A549 (cell line): ENCODE measurements around the gene NLK. TPM values are rescaled to one million over a fixed set of nuclear protein-coding genes. Genes with fewer than 3 reads are reported as not detected.

Experiments used
- ATAC-seq, 2 experiments: fragments of 200-7000 bp in 1 of 2; fragments of >200 bp in 1 of 2; cut with Nextera tagmentation in 1 of 2; cut with Tn5 transposase in 1 of 2; 3 replicates each; pipeline versions ENCODE4 v1.8.0 to v1.9.1; 2018 to 2020; ENCODE audit warnings: mild to moderate bottlenecking in 1 of 2, moderate library complexity in 1 of 2
- CTCF ChIA-PET: fragments of 300-600 bp; sonication (Branson Sonifier 250); formaldehyde crosslinking; extraction: SDS; loops from one replicate; lab custom pipeline; 2021; ENCODE audit warnings: antibody characterized with exemption, inconsistent platforms; lab: Yijun Ruan, JAX
- POLR2A ChIA-PET: fragments of 350-600 bp; formaldehyde crosslinking; extraction: SDS; loops from one replicate; lab custom pipeline; 2021; ENCODE audit warnings: antibody characterized with exemption, inconsistent platforms; lab: Yijun Ruan, JAX
- DNase-seq, 2 experiments: peaks; one replicate each; pipeline versions ENCODE4 v3.0.0 to v3.0.0-alpha.2; 2011 to 2016; ENCODE audit warnings: low read depth in 1 of 2, low spot score in 1 of 2
- FAIRE-seq: peaks from 2 replicates; lab custom pipeline; 2011; peaks lifted over from hg19 to GRCh38; lab: Jason Lieb, UNC
- H3K27ac ChIP-seq, 2 experiments: fragments of >200 bp; sonication (Bioruptor Twin); formaldehyde crosslinking; 3 replicates each; pipeline ENCODE4 v1.5.1; 2016 to 2017
- H3K4me1 ChIP-seq: fragments of >200 bp; sonication (Bioruptor Twin); formaldehyde crosslinking; 3 replicates; pipeline ENCODE4 v1.6.1; 2016
- H3K4me2 ChIP-seq: fragments of >200 bp; sonication (Bioruptor Twin); formaldehyde crosslinking; 3 replicates; pipeline ENCODE4 v1.6.1; 2016
- H3K4me3 ChIP-seq: fragments of >200 bp; sonication (Bioruptor Twin); formaldehyde crosslinking; 3 replicates; pipeline ENCODE4 v1.5.1; 2016
- H3K9me3 ChIP-seq: fragments of >200 bp; sonication (Bioruptor Twin); formaldehyde crosslinking; 3 replicates; pipeline ENCODE4 v1.6.1; 2016
- BHLHE40 ChIP-seq: IDR thresholded peaks from 2 replicates; pipeline ENCODE4 v1.6.1; 2012; ENCODE audit warnings: low read depth, low read length, inconsistent platforms
- CBX2 ChIP-seq: fragments of 200-600 bp; sonication (generic); IDR thresholded peaks from 2 replicates; pipeline ENCODE4 v1.6.1; 2016; ENCODE audit warnings: low read depth, mild to moderate bottlenecking, borderline replicate concordance
- CEBPB ChIP-seq, 2 experiments: fragments of >200 bp in 1 of 2; sonication (Bioruptor Twin) in 1 of 2; formaldehyde crosslinking in 1 of 2; IDR thresholded peaks; 2 replicates each; pipeline ENCODE4 v1.6.1; 2012 to 2016
- CTCF ChIP-seq: fragments of >200 bp; sonication (Bioruptor Twin); formaldehyde crosslinking; IDR thresholded peaks from 3 replicates; pipeline ENCODE4 v1.5.1; 2016
- EP300 ChIP-seq, 2 experiments: fragments of >200 bp; sonication (Bioruptor Twin); formaldehyde crosslinking; IDR thresholded peaks; 2 replicates in 1 of 2; 3 replicates in 1 of 2; pipeline ENCODE4 v1.6.1; 2016 to 2017
- ESRRA ChIP-seq: fragments of 150-350 bp; IDR thresholded peaks from 2 replicates; pipeline ENCODE4 v1.6.1; 2014; ENCODE audit warnings: mild to moderate bottlenecking, low read length, borderline replicate concordance
- FOSB ChIP-seq: fragments of 250-450 bp; sonication (Bioruptor Pico); IDR thresholded peaks from 2 replicates; pipeline ENCODE4 v1.5.0; 2020; ENCODE audit warnings: mild to moderate bottlenecking, moderate library complexity
- FOXS1 ChIP-seq: fragments of 250-450 bp; sonication (Bioruptor Pico); IDR thresholded peaks from 2 replicates; pipeline ENCODE4 v1.5.0; 2020; ENCODE audit warnings: mild to moderate bottlenecking, moderate library complexity
- HDAC2 ChIP-seq: fragments of 200-600 bp; sonication (generic); IDR thresholded peaks from 2 replicates; pipeline ENCODE4 v1.6.1; 2016
- HES2 ChIP-seq: fragments of >200 bp; sonication (Bioruptor Twin); formaldehyde crosslinking; IDR thresholded peaks from 2 replicates; pipeline ENCODE4 v1.6.1; 2016
- HMGXB4 ChIP-seq: fragments of 250-450 bp; sonication (Bioruptor Pico); IDR thresholded peaks from 2 replicates; pipeline ENCODE4 v1.5.0; 2021; ENCODE audit warnings: mild to moderate bottlenecking, moderate library complexity, borderline replicate concordance
- MAFK ChIP-seq: fragments of 450-650 bp; IDR thresholded peaks from 2 replicates; pipeline ENCODE4 v1.6.1; 2014; ENCODE audit not compliant: partially characterized antibody
- NPAS2 ChIP-seq: fragments of 250-450 bp; sonication (Bioruptor Pico); IDR thresholded peaks from 2 replicates; pipeline ENCODE4 v1.8.0; 2022; ENCODE audit warnings: mild to moderate bottlenecking, moderate library complexity, borderline replicate concordance
- PHF8 ChIP-seq: fragments of 200-600 bp; sonication (generic); IDR thresholded peaks from 2 replicates; pipeline ENCODE4 v1.6.1; 2016; ENCODE audit warnings: low read depth, mild to moderate bottlenecking, antibody characterized with exemption, moderate library complexity, borderline replicate concordance
- RCOR1 ChIP-seq: fragments of 150-350 bp; IDR thresholded peaks from 2 replicates; pipeline ENCODE4 v1.6.1; 2014; ENCODE audit warnings: antibody characterized with exemption, low read length, low read depth
- RNF2 ChIP-seq: fragments of 200-600 bp; sonication (generic); IDR thresholded peaks from 2 replicates; pipeline ENCODE4 v1.6.1; 2016; ENCODE audit warnings: low read depth, mild to moderate bottlenecking, antibody characterized with exemption, moderate library complexity, borderline replicate concordance
- SREBF2 ChIP-seq: fragments of 450-650 bp; IDR thresholded peaks from 2 replicates; pipeline ENCODE4 v1.6.1; 2014; ENCODE audit warnings: mild to moderate bottlenecking, moderate library complexity
- ZC3H11A ChIP-seq: fragments of 450-650 bp; IDR thresholded peaks from 2 replicates; pipeline ENCODE4 v1.6.1; 2014; ENCODE audit warnings: antibody characterized with exemption, mild to moderate bottlenecking
- ZSCAN20 ChIP-seq: fragments of 250-450 bp; sonication (Bioruptor Pico); IDR thresholded peaks from 2 replicates; pipeline ENCODE4 v1.8.0; 2022; ENCODE audit warnings: mild to moderate bottlenecking, moderate library complexity
- WGBS: methylation state at CpG from one replicate; pipeline ENCODE4 v1.1.6; 2017; ENCODE audit errors: missing lambda C conversion rate; 5-methylcytosine and 5-hydroxymethylcytosine counted together
- polyA plus RNA-seq, 4 experiments: library from polyadenylated mRNA; depleted of rRNA in 3 of 4; stranded (reverse); fragments of >200 nt; fragmentation: RNase III in 1 of 4; extraction: RNeasy Plus Mini Kit Qiagen cat#74134 plus additional on column Dnase treatment in 1 of 4; gene quantifications; 2 replicates in 3 of 4; 3 replicates in 1 of 4; pipeline ENCODE4 v1.2.3, GENCODE V29; 2011 to 2017
- TF ChIP-seq, protein P1 (sequence below): IDR thresholded peaks from 2 replicates; pipeline ENCODE4 v1.6.1; 2012; ENCODE audit warnings: low read depth, borderline replicate concordance

Gene NLK
- polyA plus RNA-seq, 2 of the 4 experiments (the other 2 are of a cell fraction) = 11.8 to 26.5 TPM

DNA sequence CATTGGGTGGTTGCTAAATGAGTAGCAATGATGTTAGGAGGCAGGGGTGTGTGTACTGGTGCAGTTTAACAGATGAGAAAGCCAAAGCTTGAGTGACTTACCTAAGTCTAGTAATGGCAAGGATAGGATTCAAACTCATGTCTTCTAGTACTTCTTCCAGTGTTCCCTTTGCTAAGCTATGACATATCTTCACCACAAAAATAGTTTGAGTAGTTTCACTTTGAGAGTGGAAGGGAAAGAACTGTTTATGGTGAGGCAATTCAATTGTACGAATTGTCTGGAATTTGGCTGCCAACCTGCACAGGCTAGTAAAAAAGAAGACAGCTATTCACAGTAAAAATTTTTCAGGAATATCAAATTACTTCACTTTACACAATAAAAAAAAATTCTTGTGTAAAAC, 138.0 kb downstream of the NLK start:
- WGBS = 85% methylated on average over 1 of the region's 1 CpG
- Histone ChIP-seq H3K9me3 (no peaks in the 10 kb centered on the region), H3K27ac (no peak overlapping the region), H3K4me3 (no peak overlapping the region), H3K4me1 (peaks cover 13% of the 10 kb centered on the region), H3K4me2 (no peak overlapping the region)
- POLR2A ChIA-PET = no interaction called here
- TF ChIP-seq NPAS2 (CRISPR knock-in tag) = no peak
- no peak for TF ChIP-seq ZC3H11A
- no peak for TF ChIP-seq FOSB (CRISPR knock-in tag)
- no peak for TF ChIP-seq RCOR1
- TF ChIP-seq CBX2 = no peak
- no peak for TF ChIP-seq ESRRA
- TF ChIP-seq ZSCAN20 (CRISPR knock-in tag) = no peak
- no peak for TF ChIP-seq RNF2
- no peak for TF ChIP-seq FOXS1 (CRISPR knock-in tag)
- TF ChIP-seq CEBPB (IDR thresholded peaks at IDR 0.05) = no peak
- ATAC-seq (no peak), FAIRE-seq (no peak), DNase-seq (no peak)
- CTCF ChIA-PET = interaction anchor here (1.0 kb wide), 1 partner anchor 20 kb away, joined by 4 read pairs; no protein-coding TSS in a partner anchor

- FAIRE-seq = no peak
- WGBS = 96% methylated on average over 9 of the region's 9 CpGs
- Histone ChIP-seq H3K9me3 (peaks cover 10% of the 10 kb centered on the region; the same call in 1 of the 3 replicates), H3K4me3 (no peak overlapping the region), H3K4me1 (peaks cover 13% of the 10 kb centered on the region), H3K4me2 (no peak overlapping the region), H3K27ac (no peak overlapping the region)
- ChIA-PET CTCF (interaction anchor here (1.0 to 1.3 kb wide), 2 partner anchors 10 to 52 kb away, joined by 3 to 4 read pairs; no protein-coding TSS in a partner anchor), POLR2A (no interaction called here)
- no peak for DNase-seq
- no peak for TF ChIP-seq CTCF
- TF ChIP-seq RCOR1 = no peak
- no peak for TF ChIP-seq EP300 (IDR thresholded peaks at IDR 0.05)
- no peak for TF ChIP-seq HMGXB4 (CRISPR knock-in tag)
- TF ChIP-seq, protein P1, sequence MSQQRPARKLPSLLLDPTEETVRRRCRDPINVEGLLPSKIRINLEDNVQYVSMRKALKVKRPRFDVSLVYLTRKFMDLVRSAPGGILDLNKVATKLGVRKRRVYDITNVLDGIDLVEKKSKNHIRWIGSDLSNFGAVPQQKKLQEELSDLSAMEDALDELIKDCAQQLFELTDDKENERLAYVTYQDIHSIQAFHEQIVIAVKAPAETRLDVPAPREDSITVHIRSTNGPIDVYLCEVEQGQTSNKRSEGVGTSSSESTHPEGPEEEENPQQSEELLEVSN = no peak
- TF ChIP-seq MAFK = no peak
- no peak for TF ChIP-seq HES2
- no peak for TF ChIP-seq BHLHE40
- TF ChIP-seq SREBF2 = no peak
- no peak for TF ChIP-seq HDAC2
- no peak for TF ChIP-seq PHF8
- ATAC-seq = no peak
Measured at GRCh38 chr17:28181568-28181967, 139.1 kb downstream of the NLK start.
